Measurements from ENCODE around the gene TPST1.
A peak's percentile ranks its signal among the peaks of the same experiment; 100 is the strongest.
"Not testable (repeated sequence)": the region's sequence is repeated elsewhere in the genome, so short reads cannot be mapped to it uniquely, and the experiment has no call there.

The TPST1 gene

GRCh38 chr7:66371096-66371824 is 166.1 kb downstream of the TPST1 start:
- no peak for TF ChIP-seq CTCF (IDR thresholded peaks at IDR 0.05; ENCODE audit: low read depth, low read length)
- DNase-seq (ENCODE audit: low read depth in 2 of 2), result no peak
- no peak overlapping the region for H3K4me3 ChIP-seq (replicated peaks in 1 of 2; ENCODE audit: low read depth in 2 of 2, low read length in 2 of 2)

GRCh38 chr7:66374141-66374840 is 169.2 kb downstream of the TPST1 start:
- H3K4me3 ChIP-seq (replicated peaks in 1 of 2; ENCODE audit: low read depth in 2 of 2, low read length in 2 of 2), result not testable (repeated sequence)
- DNase-seq (ENCODE audit: low read depth in 2 of 2), result peak in 1 of 2 donors; percentile 73

GRCh38 chr7:66376264-66376945 is 171.3 kb downstream of the TPST1 start:
- no peak overlapping the region for H3K4me3 ChIP-seq (replicated peaks in 1 of 2; ENCODE audit: low read depth in 2 of 2, low read length in 2 of 2)
- no peak for TF ChIP-seq CTCF (IDR thresholded peaks at IDR 0.05; ENCODE audit: low read depth, low read length)
- DNase-seq (ENCODE audit: low read depth in 2 of 2), result no peak

- no peak for DNase-seq (ENCODE audit: low read depth in 2 of 2)
- TF ChIP-seq CTCF (IDR thresholded peaks at IDR 0.05; ENCODE audit: low read depth, low read length), result no peak
- no peak overlapping the region for H3K4me3 ChIP-seq (replicated peaks in 1 of 2; ENCODE audit: low read depth in 2 of 2, low read length in 2 of 2)
These were observed 171.9 kb downstream of the TPST1 start for GRCh38 chr7:66377045-66377444.

GRCh38 chr7:66377714-66378113 is 172.6 kb downstream of the TPST1 start:
- no peak for TF ChIP-seq CTCF (IDR thresholded peaks at IDR 0.05; ENCODE audit: low read depth, low read length)
- no peak overlapping the region for H3K4me3 ChIP-seq (replicated peaks in 1 of 2; ENCODE audit: low read depth in 2 of 2, low read length in 2 of 2)

GRCh38 chr7:66379542-66380160 is 174.5 kb downstream of the TPST1 start:
- no peak for TF ChIP-seq CTCF (IDR thresholded peaks at IDR 0.05; ENCODE audit: low read depth, low read length)
- H3K4me3 ChIP-seq (replicated peaks in 1 of 2; ENCODE audit: low read depth in 2 of 2, low read length in 2 of 2), result no peak overlapping the region
- DNase-seq (ENCODE audit: low read depth in 2 of 2), result peak; percentile 32 to 84

More at GRCh38 chr7:66377714-66378113, 172.6 kb downstream of the TPST1 start:
- no peak for DNase-seq (ENCODE audit: low read depth in 2 of 2)
